K562 (cell line): ENCODE data around the gene SLC16A1. TPM values are rescaled to one million over a fixed set of nuclear protein-coding genes. Genes with fewer than 3 reads are reported as not detected.

ENCODE experiments used
- BRD9 ChIP-seq: fragments of 450-650 bp; IDR thresholded peaks from 2 replicates; pipeline ENCODE4 v1.6.1; 2018; ENCODE audit warnings: low read depth; ENCODE audit not compliant: partially characterized antibody
- CBFB ChIP-seq: sonication (generic); formaldehyde crosslinking; IDR thresholded peaks from 2 replicates; pipeline ENCODE4 v1.4.0; 2020; ENCODE audit warnings: mild to moderate bottlenecking, missing genetic modification reagents
- CREB5 ChIP-seq: fragments of 250-450 bp; sonication (Bioruptor Pico); IDR thresholded peaks from 2 replicates; pipeline ENCODE4 v1.5.0; 2020; ENCODE audit warnings: mild to moderate bottlenecking
- GTF2F1 ChIP-seq: IDR thresholded peaks from 2 replicates; pipeline ENCODE4 v1.6.1; 2011; ENCODE audit warnings: low read depth, low read length, improper control_type of control experiment
- KAT7 ChIP-seq: sonication (generic); formaldehyde crosslinking; IDR thresholded peaks from 2 replicates; pipeline ENCODE4 v1.8.0; 2022; ENCODE audit warnings: missing genetic modification reagents, mild to moderate bottlenecking, borderline replicate concordance
- KDM4B ChIP-seq, 2 experiments: fragments of 450-650 bp in 1 of 2; sonication (generic) in 1 of 2; IDR thresholded peaks; 2 replicates each; pipeline ENCODE4 v1.6.1; 2016 to 2017; ENCODE audit warnings: borderline replicate concordance in 2 of 2, antibody characterized with exemption in 1 of 2, low read depth in 1 of 2, mild to moderate bottlenecking in 1 of 2
- MYNN ChIP-seq, 2 experiments: sonication (generic); formaldehyde crosslinking in 1 of 2; IDR thresholded peaks; 2 replicates each; pipeline versions ENCODE4 v1.5.0 to v1.6.1; 2016 to 2020; ENCODE audit warnings: antibody characterized with exemption in 1 of 2, missing genetic modification reagents in 1 of 2
- NUFIP1 ChIP-seq: fragments of 450-650 bp; IDR thresholded peaks from 2 replicates; pipeline ENCODE4 v1.6.1; 2018; ENCODE audit not compliant: partially characterized antibody
- RAD21 ChIP-seq, 2 experiments: fragments of 250-450 bp in 1 of 2; fragments of 450-650 bp in 1 of 2; sonication (Bioruptor Pico) in 1 of 2; formaldehyde crosslinking in 1 of 2; IDR thresholded peaks in 1 of 2; conservative IDR thresholded peaks in 1 of 2; 2 replicates each; pipeline versions ENCODE4 v1.4.0 to v1.8.0; 2020 to 2022; ENCODE audit warnings: mild to moderate bottlenecking in 2 of 2, moderate library complexity in 1 of 2
- SMAD2 ChIP-seq: fragments of 150-350 bp; IDR thresholded peaks from 2 replicates; pipeline ENCODE4 v1.6.1; 2014; ENCODE audit warnings: low read depth, mild to moderate bottlenecking, low read length
- TSHZ1 ChIP-seq: fragments of 250-450 bp; sonication (Bioruptor Pico); IDR thresholded peaks from 2 replicates; pipeline ENCODE4 v1.4.0; 2020; ENCODE audit warnings: mild to moderate bottlenecking, moderate library complexity
- ZNF518B ChIP-seq: fragments of 250-450 bp; sonication (Bioruptor Pico); IDR thresholded peaks from 2 replicates; pipeline ENCODE4 v1.5.0; 2021; ENCODE audit warnings: mild to moderate bottlenecking, moderate library complexity
- ZNF592 ChIP-seq: fragments of 450-650 bp; IDR thresholded peaks from 2 replicates; pipeline ENCODE4 v1.6.1; 2017; ENCODE audit warnings: antibody characterized with exemption, mild to moderate bottlenecking
- polyA plus RNA-seq, 8 experiments: library from polyadenylated mRNA; depleted of rRNA in 4 of 8; stranded (reverse) in 5 of 8; unstranded in 3 of 8; fragments of >200 nt; fragmentation: Nextera tagmentation in 2 of 8; fragmentation: Illumina TruSeq in 1 of 8; extraction: Ambion mirVana in 2 of 8; extraction: Trizol in 1 of 8; gene quantifications; 2 replicates each; pipeline versions ENCODE4 v1.2.1 to v1.2.3, GENCODE V29; 2011 to 2014; ENCODE audit warnings: inconsistent platforms in 1 of 8, missing spikeins in 1 of 8
- total RNA-seq, 7 experiments: library from RNA; depleted of rRNA in 6 of 7; stranded (reverse); fragments of >200 nt in 6 of 7; fragmentation: Illumina TruSeq in 2 of 7; extraction: Trizol in 2 of 7; gene quantifications; 2 replicates each; pipeline versions ENCODE4 v1.2.1 to v1.2.3, GENCODE V29; 2011 to 2021; ENCODE audit warnings: low replicate concordance in 1 of 7

Gene SLC16A1
- total and polyA plus RNA-seq, 9 of the 15 experiments (the other 6 are each of a cell fraction or from before 2014, with no cell fraction given): 73.1 to 244 (median 117) TPM

- no peak for TF ChIP-seq ZNF518B (CRISPR knock-in tag)
- TF ChIP-seq CREB5 (CRISPR knock-in tag): no peak
- peak; percentile 98; the same call in 1 of the 2 replicates for TF ChIP-seq KAT7
- peak; percentile 60 for TF ChIP-seq BRD9
- peak; percentile 35 for TF ChIP-seq NUFIP1
- peak; percentile 71 to 77 for TF ChIP-seq RAD21 (CRISPR knock-in tag; conservative IDR thresholded peaks at IDR 0.05 in 1 of 2, IDR thresholded peaks at IDR 0.05 in 1 of 2)
- peak; percentile 88 for TF ChIP-seq ZNF592
- peak; percentile 36; the same call in 1 of the 2 replicates for TF ChIP-seq CBFB (CRISPR knock-in tag)
- TF ChIP-seq TSHZ1 (CRISPR knock-in tag): no peak
- TF ChIP-seq GTF2F1: peak; percentile 84; the same call in 1 of the 2 replicates
- peak in 1 of 2 experiments; percentile 80; a peak in 1 of 4 replicates for TF ChIP-seq KDM4B (IDR thresholded peaks at IDR 0.05; ENCODE audit: borderline replicate concordance in 2 of 2, low read depth in 1 of 2)
- TF ChIP-seq MYNN (IDR thresholded peaks at IDR 0.05): no peak
- TF ChIP-seq MYNN (CRISPR knock-in tag; IDR thresholded peaks at IDR 0.05): no peak
- no peak for TF ChIP-seq SMAD2
Observed at GRCh38 chr1:112955773-112956543, at the start of gene SLC16A1 (continued).
